HK-2 (cell line): ENCODE measurements around the gene PPARD.

ENCODE experiments used
- DNase-seq: peaks from one replicate; pipeline ENCODE4 v3.0.0-alpha.2; 2018; ENCODE audit not compliant: unreplicated experiment

Gene PPARD

DNA sequence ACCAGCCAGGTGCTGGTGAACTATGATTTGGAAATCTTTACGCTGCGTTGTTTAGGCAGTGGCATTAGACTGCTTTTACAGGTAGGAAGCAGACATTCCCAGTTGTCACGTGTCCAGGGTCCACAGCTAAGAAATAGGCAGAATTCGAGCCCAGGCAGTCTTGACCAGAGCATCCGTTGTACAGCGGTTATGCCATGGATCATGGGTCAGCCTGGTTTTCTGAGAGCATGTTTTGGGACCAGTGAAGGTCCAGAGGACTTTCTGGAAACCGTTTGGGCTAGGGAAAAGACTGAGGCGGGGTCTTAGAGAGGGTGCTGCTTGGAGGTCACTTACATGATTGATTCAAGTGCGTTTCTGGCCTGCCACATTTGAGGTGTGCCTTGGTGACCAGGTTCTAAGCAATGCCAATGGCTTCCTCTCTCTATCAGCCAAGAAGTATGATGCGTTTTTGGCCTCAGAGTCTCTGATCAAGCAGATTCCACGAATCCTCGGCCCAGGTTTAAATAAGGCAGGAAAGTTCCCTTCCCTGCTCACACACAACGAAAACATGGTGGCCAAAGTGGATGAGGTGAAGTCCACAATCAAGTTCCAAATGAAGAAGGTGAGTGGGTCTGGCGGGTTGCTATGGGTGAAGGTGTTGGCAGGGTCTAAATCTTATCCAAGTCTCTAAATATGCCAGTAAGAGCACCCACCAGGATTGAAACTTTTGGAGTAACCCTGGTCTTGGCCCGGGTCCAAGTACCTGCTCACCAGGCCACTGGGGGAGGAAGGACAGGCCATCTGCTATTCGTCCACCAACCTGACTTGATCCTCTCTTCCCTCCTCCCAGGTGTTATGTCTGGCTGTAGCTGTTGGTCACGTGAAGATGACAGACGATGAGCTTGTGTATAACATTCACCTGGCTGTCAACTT, 127.6 kb downstream of the PPARD start:
- DNase-seq, result no peak

GRCh38 chr6:35470663-35471120, 128.3 kb downstream of the PPARD start:
- no peak for DNase-seq

DNA sequence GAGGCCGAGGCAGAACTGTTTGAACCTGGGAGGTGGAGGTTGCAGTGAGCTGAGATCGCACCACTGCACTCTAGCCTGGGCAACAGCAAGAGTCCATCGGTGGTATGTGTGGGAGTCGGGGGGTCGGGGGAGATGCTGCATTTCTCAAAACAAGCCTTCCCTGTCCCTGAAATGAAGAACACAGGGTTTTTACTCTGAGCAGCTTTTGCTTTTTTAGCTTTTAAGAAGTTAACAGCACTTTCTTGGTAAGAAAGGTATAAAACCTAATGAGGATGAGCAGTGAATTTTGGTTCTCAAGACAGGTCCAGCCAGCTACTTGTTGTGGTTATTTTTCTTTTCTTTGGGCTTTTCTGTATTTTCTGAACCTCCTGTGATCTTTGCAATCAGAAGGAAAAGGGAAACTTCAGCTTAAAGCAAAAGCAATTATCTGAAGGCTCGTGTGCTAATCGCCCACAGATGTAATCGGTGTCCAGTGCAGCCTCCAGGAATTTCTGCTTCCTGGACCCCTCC, 129.5 kb downstream of the PPARD start:
- DNase-seq, result no peak

- no peak for DNase-seq
Observed at GRCh38 chr6:35473075-35473849, 130.9 kb downstream of the PPARD start.

DNA sequence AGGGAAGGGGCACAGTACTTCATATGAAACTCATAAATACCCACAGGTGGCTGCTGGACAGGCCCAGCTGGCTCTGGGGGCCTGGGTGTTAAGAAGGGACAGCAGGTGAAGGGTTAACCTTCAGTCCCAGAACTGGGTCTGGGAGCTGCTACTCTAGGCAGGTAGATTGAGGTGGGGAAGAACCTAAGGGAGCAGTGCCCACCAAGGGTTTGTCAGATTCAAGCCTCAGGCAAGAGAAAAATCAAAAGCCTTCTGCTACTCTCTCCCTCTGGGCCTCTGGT, 131.4 kb downstream of the PPARD start:
- no peak for DNase-seq

- DNase-seq, result no peak
Observed at GRCh38 chr6:35474131-35474941, 132.0 kb downstream of the PPARD start.

GRCh38 chr6:35474942-35475570, 132.7 kb downstream of the PPARD start:
- no peak for DNase-seq

DNA sequence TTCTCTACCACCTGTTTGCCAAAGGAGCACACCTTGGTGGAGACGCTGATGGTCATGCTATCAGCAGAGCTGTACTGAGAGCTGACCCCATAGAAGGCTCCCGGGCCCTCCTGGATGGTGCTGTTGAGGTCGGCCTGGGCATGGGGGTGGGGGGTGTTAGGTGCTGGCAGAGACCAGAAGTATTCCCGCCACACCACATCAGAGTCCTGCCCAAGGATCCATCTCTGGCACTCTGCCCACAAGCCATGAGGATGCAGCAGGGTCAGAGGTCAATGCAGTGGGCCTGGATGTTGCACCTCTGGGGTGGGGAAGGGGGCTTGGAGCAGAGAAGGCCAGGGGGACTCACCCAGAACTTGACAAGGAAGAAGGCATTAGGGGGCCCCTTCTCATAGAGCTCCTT, 133.2 kb downstream of the PPARD start:
- DNase-seq, result no peak

DNA sequence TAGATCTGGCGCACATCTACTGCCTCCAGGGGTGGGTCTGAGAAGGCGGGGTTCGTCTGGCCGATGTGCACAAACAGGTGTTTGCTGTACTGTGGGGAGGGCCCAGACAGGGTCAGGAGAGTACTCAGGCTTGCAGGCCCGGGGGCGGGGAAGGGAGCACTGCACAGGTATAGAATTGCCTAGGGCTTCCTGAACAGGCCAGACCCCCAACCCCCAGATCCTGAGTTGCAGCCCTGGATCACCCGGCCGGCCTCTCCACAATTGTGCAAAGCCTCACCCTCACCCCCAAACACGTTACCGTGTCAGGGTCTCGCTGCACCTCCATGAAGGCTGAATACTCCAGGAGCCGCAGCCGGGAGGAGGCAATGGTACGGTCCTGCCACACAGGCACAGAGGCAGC, 133.6 kb downstream of the PPARD start:
- DNase-seq, result no peak

DNA sequence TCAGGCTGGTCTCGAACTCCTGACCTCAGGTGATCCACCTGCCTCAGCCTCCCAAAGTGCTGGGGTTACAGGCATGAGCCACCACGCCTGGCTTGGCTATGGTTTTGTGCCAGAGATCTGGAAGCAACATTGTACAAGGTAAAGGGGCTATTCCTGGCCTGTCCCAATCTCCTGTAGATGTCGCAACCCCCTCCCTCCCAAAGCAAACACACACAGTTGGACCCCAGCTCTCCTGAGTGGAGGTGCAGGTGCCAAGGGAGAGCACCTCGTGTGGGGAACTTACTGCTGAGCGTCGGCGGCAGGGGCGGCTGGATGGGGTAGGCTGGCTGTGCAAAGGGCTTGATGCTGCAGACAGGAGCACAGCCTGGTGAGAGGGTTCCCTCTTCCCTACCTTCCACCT, 134.7 kb downstream of the PPARD start:
- no peak for DNase-seq
